Effector CD4-positive, alpha-beta T cell (primary cell): Measurements from ENCODE around the gene RCN1.
"Not testable (repeated sequence)": the region's sequence is repeated elsewhere in the genome, so short reads cannot be mapped to it uniquely, and the experiment has no call there.

Experiments used
- DNase-seq: peaks from one replicate; pipeline ENCODE4 v3.0.0-alpha.2; 2020

The RCN1 gene

GRCh38 chr11:32080361-32080980 is 10.4 kb upstream of the RCN1 start:
- DNase-seq: no peak

DNA sequence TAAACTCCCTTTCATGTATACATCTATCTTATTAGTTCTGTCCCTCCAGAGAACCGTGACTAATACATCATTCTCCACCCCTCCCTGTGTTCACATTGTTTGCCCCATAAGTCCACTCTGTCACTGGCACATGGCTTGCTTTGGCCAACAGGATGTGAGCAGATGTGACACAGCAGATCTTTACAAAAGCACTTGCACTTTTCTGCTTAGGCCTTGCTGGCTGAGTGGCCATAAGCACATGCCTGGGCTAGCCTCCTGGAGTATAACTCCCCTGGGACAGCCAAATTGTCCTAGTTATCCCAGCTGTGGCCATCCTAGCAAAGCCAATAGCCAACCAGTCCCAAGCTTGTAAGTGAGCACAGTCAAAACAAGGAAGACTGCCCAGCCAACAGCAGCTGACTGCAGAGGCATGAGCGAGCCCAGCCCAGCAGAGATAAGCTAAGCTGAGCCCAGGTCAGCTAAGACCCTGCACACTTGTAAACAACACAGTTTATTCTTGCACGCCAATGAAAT is 9.7 kb upstream of the RCN1 start:
- DNase-seq: no peak

DNA sequence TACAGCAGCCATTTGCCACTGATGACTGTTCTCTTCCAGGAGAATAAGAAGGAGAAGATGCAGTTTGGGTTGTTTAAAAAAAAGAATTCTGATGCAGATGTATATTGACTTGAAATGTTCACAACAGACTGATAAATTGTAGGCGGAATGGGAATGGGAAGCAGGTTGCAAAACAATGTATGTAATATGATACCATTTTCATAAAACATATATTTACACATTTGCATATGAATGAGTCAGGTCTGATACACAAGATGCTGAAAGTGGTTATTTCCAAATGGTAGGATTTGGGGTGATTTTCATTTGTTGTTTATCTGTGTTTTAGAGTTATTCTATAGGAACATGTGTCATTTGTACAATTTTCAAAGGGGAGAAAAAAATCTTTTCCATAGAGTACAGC is 9.0 kb upstream of the RCN1 start:
- DNase-seq: no peak

DNA sequence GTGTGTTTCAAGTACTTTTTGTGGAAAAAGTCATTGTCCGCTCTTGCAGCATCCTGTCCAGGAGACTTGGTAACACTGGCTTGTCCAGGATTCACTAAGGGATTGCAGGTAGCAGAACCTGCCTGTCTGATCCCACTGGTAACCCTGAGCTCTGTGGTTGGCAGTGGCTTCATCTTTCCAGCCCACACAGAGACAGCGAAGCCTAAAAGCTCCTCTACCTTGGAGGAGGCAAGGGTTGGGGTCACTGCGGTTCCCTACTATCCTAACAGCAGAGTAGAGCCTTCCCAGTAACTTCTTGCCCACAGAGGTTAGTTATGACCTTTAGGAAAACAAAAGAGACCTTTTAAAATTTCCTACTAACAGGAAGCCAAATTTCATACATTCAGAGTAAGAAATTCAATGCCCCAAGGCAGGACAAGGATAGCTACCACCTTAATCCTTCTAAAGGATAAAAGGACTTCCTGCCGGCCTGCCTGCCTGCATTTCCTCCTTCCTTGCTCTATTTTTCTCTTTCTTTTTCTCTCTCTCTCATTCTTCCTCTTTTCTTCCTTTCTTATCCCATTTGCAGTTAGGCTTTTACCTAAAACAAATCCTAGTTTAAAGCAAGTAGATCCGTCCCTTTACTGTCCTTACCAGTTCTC is 8.4 kb upstream of the RCN1 start:
- DNase-seq: no peak

DNA sequence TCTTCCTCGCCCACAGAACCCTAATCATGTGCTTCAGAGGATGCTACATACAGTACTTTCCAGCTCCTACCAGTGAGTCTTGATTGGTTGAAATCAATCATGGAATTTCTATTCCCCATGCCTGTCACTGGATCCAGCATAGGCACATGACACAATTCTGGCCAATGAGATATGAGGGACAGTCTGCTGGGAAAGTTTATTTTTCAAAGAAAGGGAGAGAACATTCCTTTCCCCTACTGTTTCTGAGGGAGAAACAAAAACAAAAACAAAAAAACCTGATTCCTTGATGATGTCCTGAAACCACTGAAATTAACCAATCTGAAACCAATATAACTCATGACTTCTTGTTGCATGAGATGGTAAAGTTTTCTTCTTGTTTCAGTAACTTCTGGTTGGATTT is 3.3 kb upstream of the RCN1 start:
- DNase-seq: no peak

DNA sequence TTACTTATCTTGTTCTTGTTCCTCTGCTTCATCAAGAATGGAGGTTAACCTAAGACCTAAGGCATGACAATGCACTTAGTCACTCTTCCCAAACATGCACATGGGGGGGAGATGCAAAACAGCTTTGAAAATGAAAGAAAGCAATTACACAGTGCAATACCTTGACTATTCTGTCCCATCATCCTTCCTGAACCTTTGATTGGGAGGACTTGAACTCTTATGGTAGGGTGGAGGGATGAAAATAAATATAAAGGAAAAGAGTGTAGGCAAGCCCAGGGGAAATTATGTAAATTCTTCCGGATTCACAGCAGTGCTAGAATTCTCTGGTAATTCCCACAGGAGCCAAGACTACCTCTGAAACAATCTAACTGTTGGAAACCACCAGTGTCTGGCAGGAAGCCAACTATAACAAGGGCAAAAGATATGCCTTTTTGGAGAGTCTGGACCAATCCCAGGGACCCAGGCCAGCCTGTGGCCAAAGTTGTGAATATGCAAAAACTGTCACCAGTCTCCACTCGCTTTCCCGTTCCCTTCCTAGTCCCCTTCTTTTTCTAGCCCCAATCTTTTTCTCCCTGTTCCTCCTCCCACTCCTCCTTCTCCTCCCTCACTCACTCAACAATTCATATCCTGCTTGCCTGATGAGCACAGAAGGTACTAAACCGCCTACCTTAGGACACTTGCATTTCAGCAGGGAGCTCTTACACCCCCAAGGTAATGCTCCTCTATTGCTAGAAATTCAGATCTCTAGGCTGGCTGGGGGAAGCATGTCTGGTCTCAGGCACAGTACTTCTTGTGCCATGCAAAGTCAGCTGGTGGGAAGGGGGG is 2.5 kb upstream of the RCN1 start:
- no peak for DNase-seq

DNA sequence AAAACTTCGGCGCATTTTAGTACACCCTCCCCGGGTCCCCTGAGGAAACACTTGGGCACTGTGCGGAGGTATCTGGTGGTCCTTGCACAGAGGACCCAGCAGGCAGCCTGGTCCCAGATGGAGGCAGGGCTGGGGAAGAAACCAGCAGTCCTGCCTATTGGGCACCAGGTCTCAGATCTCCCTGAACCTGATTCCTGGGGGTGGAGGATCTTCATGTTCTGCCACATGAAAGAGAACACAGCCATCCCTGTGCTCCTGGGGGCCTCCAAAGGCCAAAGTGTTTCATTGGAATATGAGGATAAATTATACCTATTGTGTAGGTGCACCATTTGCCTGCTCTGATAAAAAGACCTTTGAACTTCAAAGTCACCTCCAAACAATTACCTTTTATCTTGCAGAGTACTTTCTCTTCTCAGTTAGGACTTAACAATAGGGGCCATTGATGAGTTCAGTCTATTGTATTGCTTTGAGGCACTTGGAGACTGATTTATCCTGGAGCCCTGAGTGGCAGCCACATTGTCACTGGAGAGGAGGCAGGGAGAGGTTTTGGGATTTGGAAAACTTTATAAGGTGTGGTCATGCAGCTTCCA is 1.8 kb downstream of the RCN1 start:
- no peak for DNase-seq

DNA sequence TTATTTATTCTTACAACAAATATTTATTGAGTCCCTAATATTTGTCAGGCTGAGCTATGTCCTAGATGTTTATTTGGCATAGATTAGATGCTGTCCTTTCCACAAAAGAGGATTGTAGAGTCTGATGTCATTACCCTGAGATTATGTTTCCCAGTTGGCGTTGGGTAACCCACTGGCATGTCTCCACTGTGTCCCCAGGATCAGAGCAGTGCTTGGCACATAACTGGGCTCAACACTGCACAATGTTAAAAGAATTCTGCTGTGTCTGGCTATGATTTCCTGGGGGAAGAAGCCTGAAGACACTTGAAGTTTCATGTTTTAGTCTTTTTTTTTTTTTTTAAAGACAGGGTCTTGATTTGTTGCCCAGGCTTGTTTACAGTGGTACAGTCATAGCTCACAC is 4.0 kb downstream of the RCN1 start:
- no peak for DNase-seq

DNA sequence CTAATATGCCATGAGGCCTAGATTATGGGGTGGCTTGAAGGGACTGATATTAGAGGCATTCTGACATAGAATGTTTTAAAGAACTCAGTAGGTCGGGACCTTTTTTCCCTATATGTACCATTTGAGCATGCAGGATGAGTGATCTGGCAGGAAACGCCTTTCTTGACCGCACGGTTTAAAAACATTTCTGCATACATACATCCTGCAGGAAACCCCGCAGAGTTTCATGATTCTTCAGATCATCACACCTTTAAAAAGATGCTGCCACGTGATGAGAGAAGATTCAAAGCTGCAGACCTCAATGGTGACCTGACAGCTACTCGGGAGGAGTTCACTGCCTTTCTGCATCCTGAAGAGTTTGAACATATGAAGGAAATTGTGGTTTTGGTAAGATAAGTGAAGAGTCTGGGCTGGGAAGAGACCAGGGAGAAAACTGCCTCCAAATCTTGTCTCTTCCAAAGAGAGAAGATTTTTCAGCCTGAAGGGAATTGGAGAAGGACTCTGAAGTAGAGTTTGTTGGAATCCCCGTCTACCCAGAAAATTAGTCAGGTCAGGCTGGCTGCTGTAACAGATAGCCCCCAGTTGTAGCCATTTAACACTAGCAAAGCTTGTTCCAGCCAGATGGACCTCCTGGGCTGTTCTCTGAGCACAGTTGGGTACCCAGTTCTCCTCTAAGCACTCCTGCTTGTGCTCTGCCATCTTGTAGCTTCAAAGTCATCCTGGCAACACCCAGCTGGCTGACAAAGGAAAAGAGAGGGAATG is 7.4 kb downstream of the RCN1 start:
- no peak for DNase-seq

DNA sequence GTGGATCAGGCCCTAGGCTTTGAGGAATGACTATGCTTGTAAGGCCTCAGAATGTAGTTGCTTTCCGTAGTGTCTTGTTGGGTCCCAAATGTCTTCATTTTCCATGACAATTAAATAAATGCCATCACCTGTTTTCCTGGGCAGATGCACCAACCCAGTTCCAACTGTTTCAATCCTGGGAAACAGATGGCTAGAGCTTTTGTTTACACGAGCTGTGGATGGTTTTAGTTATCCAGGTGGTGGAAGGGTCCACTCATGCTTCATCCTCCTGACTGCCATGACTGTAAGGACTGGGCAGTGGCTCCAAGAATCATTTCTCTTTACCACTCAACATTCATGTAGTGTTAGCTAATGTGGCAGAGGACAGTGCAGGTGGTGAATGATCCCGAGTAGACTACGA is 8.6 kb downstream of the RCN1 start:
- DNase-seq: no peak

GRCh38 chr11:32100495-32100894 is 9.6 kb downstream of the RCN1 start:
- no peak for DNase-seq

DNA sequence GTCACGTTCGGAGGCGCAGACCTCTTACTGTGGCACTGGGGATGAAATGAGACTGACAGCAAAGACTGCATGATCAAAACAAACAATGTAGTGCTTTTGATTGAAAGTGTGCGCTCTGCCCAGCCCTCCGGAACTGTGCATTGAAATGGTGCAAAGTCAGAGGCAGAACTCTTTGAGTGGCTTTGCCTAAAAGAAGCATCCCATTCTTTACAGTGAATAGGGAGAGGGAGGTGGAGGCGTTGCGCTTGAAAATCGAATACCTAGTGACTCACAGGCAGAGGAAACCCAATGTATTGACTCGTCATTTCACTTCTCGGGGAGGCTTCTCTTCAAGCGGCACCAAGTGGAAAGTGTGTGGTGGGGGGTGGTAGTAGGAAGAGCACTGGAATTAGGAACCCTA is 10.9 kb downstream of the RCN1 start:
- DNase-seq: no peak

DNA sequence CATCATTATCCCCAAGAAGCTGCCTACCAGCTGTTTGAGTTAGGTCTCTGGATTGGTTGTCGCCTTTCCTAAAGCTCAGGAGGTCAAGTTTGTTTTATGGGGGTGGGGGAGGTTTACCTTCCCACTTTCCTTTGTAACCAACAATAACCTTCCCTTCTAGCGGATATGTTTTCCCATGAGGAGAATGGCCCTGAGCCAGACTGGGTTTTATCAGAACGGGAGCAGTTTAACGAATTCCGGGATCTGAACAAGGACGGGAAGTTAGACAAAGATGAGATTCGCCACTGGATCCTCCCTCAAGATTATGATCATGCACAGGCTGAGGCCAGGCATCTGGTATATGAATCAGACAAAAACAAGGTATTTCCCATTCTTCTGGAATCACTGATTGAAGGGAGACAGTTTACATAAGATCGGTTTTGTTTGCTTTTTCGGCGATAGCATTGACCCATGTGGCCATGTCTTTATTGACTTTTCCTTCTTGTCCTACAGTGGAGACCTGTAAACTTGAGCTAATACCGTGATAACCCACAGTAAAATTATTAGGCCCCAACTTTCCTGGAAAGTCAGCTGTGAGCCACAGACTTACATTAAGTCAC is 12.3 kb downstream of the RCN1 start:
- not testable (repeated sequence) for DNase-seq

GRCh38 chr11:32103941-32104340 is 13.1 kb downstream of the RCN1 start:
- no peak for DNase-seq

DNA sequence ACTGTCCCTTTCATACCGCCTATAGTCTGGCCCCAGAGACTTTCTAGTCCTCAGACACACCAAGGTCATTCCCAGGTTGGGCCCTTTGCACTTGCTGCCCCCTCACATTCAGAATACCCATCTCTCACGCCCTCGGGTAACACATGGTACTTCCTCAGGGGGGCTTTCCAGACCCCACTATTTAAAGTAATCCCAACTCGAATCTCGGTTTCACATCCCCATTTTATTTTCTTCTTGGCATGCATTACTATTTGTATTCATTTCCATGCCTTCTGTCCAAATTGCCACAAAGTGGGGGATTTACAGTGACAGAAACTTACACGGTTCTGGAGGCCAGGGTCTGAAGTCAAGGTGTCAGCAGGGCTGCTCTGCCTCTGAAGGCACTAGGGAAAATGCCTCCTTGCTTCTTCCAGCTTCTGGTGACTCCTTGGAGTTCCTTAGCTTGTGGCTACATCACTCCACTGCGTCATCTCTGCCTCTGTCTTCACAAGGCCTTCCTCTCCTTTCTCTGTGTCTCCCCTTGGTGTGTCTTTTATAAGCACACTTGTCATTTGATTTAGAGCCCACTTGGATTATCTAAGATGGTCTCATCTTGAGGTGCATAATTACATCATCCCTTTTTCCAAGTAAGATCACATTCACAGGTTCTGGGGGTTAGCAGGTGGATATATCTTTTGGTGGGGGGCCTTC is 15.1 kb downstream of the RCN1 start:
- no peak for DNase-seq

GRCh38 chr11:32107647-32108046 is 16.8 kb downstream of the RCN1 start:
- no peak for DNase-seq

DNA sequence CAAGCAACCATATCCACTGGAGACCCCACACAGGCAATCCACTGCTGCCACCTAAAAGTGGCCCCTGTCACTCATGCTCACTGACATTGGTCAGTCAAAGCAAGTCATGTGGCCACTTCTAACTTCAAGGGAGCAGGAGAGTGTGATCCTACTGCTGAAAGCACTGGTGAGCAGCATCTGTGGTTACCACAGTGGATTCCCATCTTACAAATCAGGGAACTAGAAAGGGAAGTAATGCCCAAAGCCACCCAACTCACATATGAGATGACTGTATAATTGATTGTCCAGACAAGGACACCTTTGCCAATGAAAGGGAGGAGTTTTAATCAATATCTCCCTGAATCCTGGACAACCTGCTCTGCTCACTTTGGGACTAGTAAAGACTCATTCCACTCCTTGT is 17.7 kb downstream of the RCN1 start:
- DNase-seq: no peak

DNA sequence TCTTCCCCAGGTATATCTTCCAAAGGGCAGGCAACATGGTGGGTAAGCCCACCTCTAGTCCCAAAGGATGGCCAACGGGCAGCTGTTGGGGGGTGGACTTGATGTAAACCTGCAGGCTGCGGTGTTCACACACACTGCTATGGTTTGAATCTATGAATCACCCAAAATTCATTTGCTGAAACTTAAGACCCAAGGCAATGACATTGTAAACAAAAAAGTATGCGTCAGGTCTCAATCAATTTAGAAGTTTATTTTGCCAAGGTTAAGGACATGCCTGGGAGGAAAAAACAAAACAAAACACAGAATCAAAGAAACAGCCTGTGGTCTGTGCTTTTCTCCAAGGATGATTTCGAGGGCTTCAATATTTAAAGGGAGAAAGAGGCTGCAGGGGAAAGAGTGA is 18.3 kb downstream of the RCN1 start:
- DNase-seq: no peak

DNA sequence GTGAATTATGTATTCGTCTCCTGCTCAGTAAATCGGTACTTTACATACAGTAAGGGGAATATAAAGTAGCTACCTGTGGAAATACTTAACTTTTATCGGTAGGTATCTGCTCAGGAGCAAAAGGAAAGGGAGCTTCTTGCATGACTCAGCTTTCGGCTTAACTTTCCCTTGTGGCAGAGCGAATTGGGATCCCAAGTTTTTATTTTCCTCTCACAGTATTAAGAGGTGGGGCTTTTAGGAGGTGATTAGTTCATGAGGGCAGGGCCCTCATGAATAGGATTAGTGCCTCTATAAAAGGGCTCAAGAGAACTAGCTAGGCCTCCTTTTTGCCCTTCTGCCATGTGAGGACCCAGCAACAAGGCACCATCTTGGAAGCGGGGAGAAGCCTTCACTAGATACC is 18.7 kb downstream of the RCN1 start:
- DNase-seq: no peak

GRCh38 chr11:32110795-32111194 is 19.9 kb downstream of the RCN1 start:
- DNase-seq: no peak

GRCh38 chr11:32113200-32113919 is 22.5 kb downstream of the RCN1 start:
- no peak for DNase-seq
